GM12878 (cell line): Measurements from ENCODE around the gene LILRB1. TPM values are rescaled to one million over a fixed set of nuclear protein-coding genes. Genes with fewer than 3 reads are reported as not detected.
A peak's percentile ranks its signal among the peaks of the same experiment; 100 is the strongest.

ENCODE experiments used
- CREB1 ChIP-seq: IDR thresholded peaks from 2 replicates; pipeline ENCODE4 v1.6.1; 2012; ENCODE audit warnings: low read depth, mild to moderate bottlenecking, inconsistent platforms
- EP300 ChIP-seq, 2 experiments: fragments of 150-350 bp in 1 of 2; IDR thresholded peaks; 2 replicates each; pipeline ENCODE4 v1.6.1; 2011 to 2012; ENCODE audit warnings: low read depth in 2 of 2, low read length in 2 of 2, borderline replicate concordance in 1 of 2, improper control_type of control experiment in 1 of 2, inconsistent platforms in 1 of 2; ENCODE audit not compliant: control insufficient read depth in 1 of 2
- ESRRA ChIP-seq: IDR thresholded peaks from 2 replicates; pipeline ENCODE4 v1.6.1; 2012; ENCODE audit warnings: mild to moderate bottlenecking, low read length, improper control_type of control experiment
- LARP7 ChIP-seq: fragments of 450-650 bp; IDR thresholded peaks from 2 replicates; pipeline ENCODE4 v1.6.1; 2017; ENCODE audit warnings: mild to moderate bottlenecking
- MEF2A ChIP-seq: IDR thresholded peaks from 2 replicates; pipeline ENCODE4 v1.6.1; 2011; ENCODE audit warnings: low read depth, mild to moderate bottlenecking, low read length, moderate library complexity; ENCODE audit not compliant: insufficient read depth
- MEF2B ChIP-seq: fragments of 450-650 bp; IDR thresholded peaks from 2 replicates; pipeline ENCODE4 v1.6.1; 2018; ENCODE audit warnings: mild to moderate bottlenecking, moderate library complexity; ENCODE audit not compliant: partially characterized antibody, poor library complexity, severe bottlenecking
- MLLT1 ChIP-seq: fragments of 450-650 bp; IDR thresholded peaks from 2 replicates; pipeline ENCODE4 v1.6.1; 2016; ENCODE audit warnings: mild to moderate bottlenecking
- RCOR1 ChIP-seq: conservative IDR thresholded peaks from 2 replicates; pipeline ENCODE4 v1.6.1; 2012; ENCODE audit warnings: low read depth, low read length, improper control_type of control experiment
- RELB ChIP-seq: fragments of 450-650 bp; IDR thresholded peaks from 2 replicates; pipeline ENCODE4 v1.6.1; 2017; ENCODE audit warnings: low read depth, mild to moderate bottlenecking, moderate library complexity
- SMARCA5 ChIP-seq: fragments of 450-650 bp; IDR thresholded peaks from 2 replicates; pipeline ENCODE4 v1.6.1; 2017; ENCODE audit warnings: mild to moderate bottlenecking
- TARDBP ChIP-seq: IDR thresholded peaks from 2 replicates; pipeline ENCODE4 v1.6.1; 2016; ENCODE audit warnings: borderline replicate concordance
- TCF12 ChIP-seq: IDR thresholded peaks from 2 replicates; pipeline ENCODE4 v1.6.1; 2011; ENCODE audit warnings: low read depth, mild to moderate bottlenecking, low read length
- ZBTB33 ChIP-seq: fragments of 450-650 bp; IDR thresholded peaks from 2 replicates; pipeline ENCODE4 v1.6.1; 2017; ENCODE audit warnings: mild to moderate bottlenecking
- ZNF217 ChIP-seq: fragments of 450-650 bp; IDR thresholded peaks from 2 replicates; pipeline ENCODE4 v1.6.1; 2017; ENCODE audit warnings: antibody characterized with exemption, mild to moderate bottlenecking
- ZSCAN29 ChIP-seq: fragments of 450-650 bp; IDR thresholded peaks from 2 replicates; pipeline ENCODE4 v1.6.1; 2017; ENCODE audit warnings: mild to moderate bottlenecking, moderate library complexity
- ZZZ3 ChIP-seq: IDR thresholded peaks from 2 replicates; pipeline ENCODE4 v1.6.1; 2011; ENCODE audit warnings: low read depth; ENCODE audit not compliant: control insufficient read depth, insufficient read length
- polyA plus RNA-seq, 11 experiments: library from polyadenylated mRNA; depleted of rRNA in 4 of 11; unstranded in 6 of 11; stranded (reverse) in 5 of 11; fragments of >200 nt; fragmentation: Nextera tagmentation in 4 of 11; fragmentation: Illumina TruSeq in 1 of 11; extraction: Ambion mirVana in 4 of 11; extraction: Trizol in 1 of 11; gene quantifications; 1 replicate in 1 of 11; 2 replicates in 10 of 11; pipeline versions ENCODE4 v1.2.1 to v1.2.3, GENCODE V29; 2011 to 2016; ENCODE audit warnings: inconsistent platforms in 2 of 11, missing spikeins in 2 of 11, low read depth in 1 of 11
- total RNA-seq, 4 experiments: library from RNA; depleted of rRNA in 3 of 4; stranded (reverse); fragments of >200 nt in 3 of 4; fragmentation: Illumina TruSeq in 1 of 4; extraction: Trizol in 1 of 4; gene quantifications; 2 replicates each; pipeline versions ENCODE4 v1.2.1 to v1.2.3, GENCODE V29; 2013 to 2021

LILRB1 gene
- total and polyA plus RNA-seq, 10 of the 15 experiments (the other 5 are each of a cell fraction or from before 2014, with no cell fraction given) = 4.9 to 92.2 (median 50.1) TPM

GRCh38 chr19:54654447-54655321 lies 24.4 kb downstream of the LILRB1 start (continued):
- TF ChIP-seq SMARCA5 = peak; percentile 100
- peak; percentile 71; the same call in 1 of the 2 replicates for TF ChIP-seq ESRRA
- peak; percentile 41 for TF ChIP-seq MEF2B
- TF ChIP-seq ZSCAN29 = peak; percentile 95
- TF ChIP-seq CREB1 = peak; percentile 55; the same call in 1 of the 2 replicates
- TF ChIP-seq ZBTB33 = no peak
- peak; percentile 35; the same call in 1 of the 2 replicates for TF ChIP-seq TARDBP
- 0 out of 2 replicates have a peak, but pooled peaks have one; percentile 23 for TF ChIP-seq ZNF217
- peak; percentile 100 for TF ChIP-seq RCOR1
- peak; percentile 90 for TF ChIP-seq ZZZ3
- peak in 1 of 2 experiments; percentile 8; a peak in 1 of 4 replicates for TF ChIP-seq EP300 (IDR thresholded peaks at IDR 0.05; ENCODE audit: borderline replicate concordance in 1 of 2, control insufficient read depth in 1 of 2, low read depth in 2 of 2, low read length in 2 of 2)
- TF ChIP-seq MLLT1 = peak; percentile 98
- TF ChIP-seq LARP7 = no peak
- TF ChIP-seq MEF2A = 0 out of 2 replicates have a peak, but pooled peaks have one; percentile 9
- peak; percentile 70; the same call in 1 of the 2 replicates for TF ChIP-seq RELB
- TF ChIP-seq TCF12 = peak; percentile 88
